ENCODE data around the gene GREM1. TPM values are rescaled to one million over a fixed set of nuclear protein-coding genes. Genes with fewer than 3 reads are reported as not detected.

GREM1 gene
- polyA plus RNA-seq, 12 donors: 0.53 to 5.6 (median 0.92) TPM; not detected in 1

- DNase-seq: no peak
These were observed 13.2 kb downstream of the GREM1 start for GRCh38 chr15:32730677-32731654.

- no peak for DNase-seq
These were observed 14.9 kb downstream of the GREM1 start for GRCh38 chr15:32732574-32733157.

DNA sequence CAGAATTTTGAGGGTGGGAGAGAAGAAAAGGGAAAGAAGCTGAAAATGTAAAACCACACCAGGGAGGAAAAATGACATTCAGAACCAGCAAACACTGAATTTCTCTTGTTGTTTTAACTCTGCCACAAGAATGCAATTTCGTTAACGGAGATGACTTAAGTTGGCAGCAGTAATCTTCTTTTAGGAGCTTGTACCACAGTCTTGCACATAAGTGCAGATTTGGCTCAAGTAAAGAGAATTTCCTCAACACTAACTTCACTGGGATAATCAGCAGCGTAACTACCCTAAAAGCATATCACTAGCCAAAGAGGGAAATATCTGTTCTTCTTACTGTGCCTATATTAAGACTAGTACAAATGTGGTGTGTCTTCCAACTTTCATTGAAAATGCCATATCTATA lies 15.5 kb downstream of the GREM1 start:
- DNase-seq: no peak

DNA sequence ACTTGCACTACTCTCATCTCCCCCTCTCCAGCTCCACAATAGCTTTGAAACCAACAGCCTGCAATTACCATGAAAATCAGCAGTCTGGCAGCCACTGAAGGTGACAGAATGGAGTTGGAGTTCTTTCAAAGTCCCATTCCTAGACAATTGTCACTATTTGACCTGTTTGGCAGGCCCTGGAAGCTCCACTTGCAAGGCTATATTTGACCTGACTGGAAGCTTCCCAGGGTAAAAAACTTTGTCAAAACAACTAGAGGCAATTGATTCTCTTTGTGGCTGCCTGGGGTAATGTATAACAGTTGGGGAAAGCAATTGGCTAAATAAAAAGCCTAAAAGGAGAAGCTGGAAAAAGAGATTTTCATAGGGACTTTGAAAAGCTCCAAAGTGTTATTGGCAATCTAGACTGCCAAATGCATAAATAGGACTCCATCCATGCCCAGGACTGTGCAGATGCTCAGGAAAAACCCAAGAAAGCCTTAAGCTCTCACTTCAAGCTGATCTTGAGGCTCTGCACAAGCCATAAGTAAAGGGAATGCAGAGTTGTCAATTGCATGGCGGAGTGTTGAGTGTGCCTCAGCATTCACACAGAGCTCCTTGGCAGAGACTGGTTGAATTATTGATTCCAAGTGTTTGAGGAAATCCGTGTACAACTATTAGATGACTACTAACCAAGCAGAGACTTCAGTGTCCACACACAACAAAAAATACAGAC lies 18.3 kb downstream of the GREM1 start:
- DNase-seq: no peak

GRCh38 chr15:32736701-32737061 lies 18.9 kb downstream of the GREM1 start:
- DNase-seq: no peak

- no peak for DNase-seq
These were observed 19.5 kb downstream of the GREM1 start for GRCh38 chr15:32737304-32737703.

DNA sequence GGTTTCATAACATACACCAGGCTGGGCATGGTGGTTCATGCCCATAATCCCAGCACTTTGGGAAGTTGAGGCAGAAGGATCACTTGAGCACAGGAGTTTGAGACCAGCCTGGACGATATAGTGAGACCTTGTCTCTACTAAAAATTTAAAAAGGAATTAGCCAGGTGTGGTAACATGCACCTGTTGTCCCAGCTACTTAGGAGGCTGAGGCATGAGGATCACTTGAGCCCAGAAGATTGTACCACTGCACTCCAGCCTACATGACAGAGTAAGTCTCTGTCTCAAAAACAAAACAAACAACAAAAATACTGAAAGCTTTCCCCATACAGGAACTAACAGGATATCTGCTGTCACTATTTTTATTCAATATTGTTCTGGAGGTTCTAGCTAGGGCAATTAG lies 20.9 kb downstream of the GREM1 start:
- DNase-seq: no peak

- no peak for DNase-seq
These were observed 21.8 kb downstream of the GREM1 start for GRCh38 chr15:32739522-32740063.

DNA sequence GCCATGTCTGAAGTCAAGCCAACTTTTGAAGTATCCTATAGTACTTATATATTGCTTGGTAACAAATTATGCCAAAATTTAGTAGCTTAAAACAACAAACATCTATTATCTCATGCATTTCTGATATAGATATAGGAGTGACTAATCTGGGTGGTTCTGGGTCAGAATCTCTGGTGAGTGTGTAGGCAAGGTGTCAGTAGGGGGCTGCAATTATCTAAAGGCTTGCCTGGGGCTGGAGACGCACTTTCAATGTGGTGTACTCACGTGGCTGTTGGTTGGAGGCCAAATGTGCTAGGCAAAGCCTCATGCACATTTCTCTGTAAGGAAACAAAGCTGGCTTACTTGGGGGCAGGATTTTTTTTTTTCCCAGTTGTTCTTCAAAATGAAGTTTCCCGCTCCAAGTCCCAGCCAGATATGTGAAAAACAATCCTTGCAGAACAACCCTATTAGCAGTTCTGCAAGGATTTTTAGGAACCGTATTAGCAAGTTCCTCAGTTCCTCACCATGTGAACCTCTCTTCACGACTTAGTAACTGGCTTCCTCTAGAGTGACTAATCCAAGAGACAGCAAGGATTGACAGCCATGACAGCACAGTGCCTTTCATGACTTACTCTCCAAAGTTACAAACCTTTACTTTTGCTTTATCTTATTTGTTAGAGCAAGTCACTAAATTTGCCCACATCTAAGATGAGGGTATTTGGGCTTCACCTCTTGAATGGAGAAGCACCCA lies 25.8 kb downstream of the GREM1 start:
- DNase-seq: no peak

DNA sequence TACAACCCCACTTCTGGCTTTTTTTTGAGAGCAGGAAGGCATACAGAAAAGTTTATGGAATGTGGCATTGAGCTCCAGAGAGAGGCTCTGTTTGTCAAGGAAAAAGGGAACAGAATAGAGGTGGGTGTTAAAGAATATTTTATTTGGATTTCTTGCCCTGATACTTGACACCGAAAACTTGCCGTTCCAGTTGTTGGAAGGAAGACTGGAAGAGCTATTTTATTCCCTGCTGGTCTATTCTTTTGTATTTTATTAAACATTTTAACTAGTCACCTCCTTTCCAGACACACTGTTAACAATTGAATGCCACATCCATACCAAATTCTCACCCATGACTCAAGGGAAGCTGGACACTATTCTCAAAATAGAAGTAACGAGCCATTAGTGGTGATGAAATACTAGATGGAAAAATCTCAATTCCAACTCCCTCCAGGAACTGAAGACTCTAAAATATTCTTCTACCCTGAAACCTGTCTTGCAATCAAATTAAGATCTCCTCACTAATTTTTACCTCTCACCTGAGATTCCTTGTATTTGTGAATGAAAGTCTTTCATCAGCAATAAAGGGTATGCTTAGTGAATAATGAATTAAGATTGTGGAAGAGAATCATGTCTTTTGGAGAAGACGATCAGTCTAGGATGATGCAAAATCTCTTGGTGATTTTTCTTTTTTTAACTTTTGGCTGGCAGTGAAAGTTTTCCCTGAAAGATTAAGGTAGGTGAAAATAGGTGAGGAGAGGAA lies 28.5 kb downstream of the GREM1 start:
- no peak for DNase-seq

GRCh38 chr15:32747921-32748342 lies 30.1 kb downstream of the GREM1 start:
- DNase-seq: no peak

GRCh38 chr15:32750979-32751378 lies 33.2 kb downstream of the GREM1 start:
- DNase-seq: no peak

- no peak for DNase-seq
These were observed 39.6 kb downstream of the GREM1 start for GRCh38 chr15:32757426-32757825.

DNA sequence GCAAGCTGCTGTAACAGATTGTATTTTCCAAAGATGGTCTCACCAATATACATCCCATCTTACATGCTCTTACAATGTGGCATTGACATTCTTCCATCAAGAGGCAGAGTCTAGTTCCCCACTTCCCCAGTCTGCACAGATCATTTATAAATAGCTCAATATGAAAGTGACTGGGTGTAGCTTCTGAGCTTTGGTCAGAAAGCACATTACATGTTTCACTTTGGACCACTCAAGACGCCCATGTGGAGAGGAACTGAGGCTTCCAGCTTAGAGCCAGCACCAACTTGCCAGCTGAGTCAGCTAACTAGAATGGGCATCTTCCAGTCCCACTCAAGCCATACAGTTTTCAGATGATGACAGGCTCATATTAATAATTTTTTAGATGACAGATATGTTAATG lies 45.5 kb downstream of the GREM1 start:
- no peak for DNase-seq

DNA sequence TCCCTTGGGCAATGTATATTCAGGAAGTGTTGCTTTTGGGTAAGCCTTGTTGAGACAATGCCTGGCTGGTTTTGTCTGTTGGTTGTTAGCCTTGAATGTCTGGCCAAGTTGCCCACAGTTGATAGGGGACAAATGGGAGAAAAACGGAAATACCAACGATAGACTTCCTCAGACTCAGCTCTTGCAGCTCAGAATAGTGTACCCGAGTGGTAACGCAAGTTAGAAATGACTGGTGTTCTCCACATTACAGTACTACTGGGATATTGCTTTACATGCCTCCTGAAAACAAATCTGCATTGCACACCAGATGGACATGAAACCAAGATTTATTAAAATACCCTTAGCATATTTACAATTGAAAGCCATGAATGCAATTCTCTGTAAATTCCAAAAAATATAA lies 47.4 kb downstream of the GREM1 start:
- no peak for DNase-seq

- no peak for DNase-seq
These were observed 48.3 kb downstream of the GREM1 start for GRCh38 chr15:32766101-32766500.

DNA sequence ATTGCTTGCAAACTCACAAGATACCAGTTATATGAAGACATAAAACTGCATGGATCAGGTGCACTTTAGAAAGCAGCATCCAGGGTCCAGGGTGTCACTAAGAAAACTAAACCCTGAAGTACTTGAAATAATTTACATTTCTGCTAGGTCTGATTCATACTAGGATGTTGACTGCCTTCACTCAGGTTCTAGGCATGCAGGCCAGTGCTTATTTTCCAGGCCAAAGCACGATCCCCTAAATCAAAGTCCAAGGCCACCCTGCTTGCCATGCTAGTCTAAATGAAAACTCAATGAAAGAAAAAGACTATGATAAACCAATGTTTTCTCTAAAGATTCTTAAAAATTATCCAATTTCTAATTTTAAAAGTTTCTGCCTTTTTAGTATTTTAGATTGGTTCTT lies 49.4 kb downstream of the GREM1 start:
- no peak for DNase-seq

GRCh38 chr15:32774022-32774421 lies 56.2 kb downstream of the GREM1 start:
- no peak for DNase-seq

GRCh38 chr15:32775103-32775502 lies 57.3 kb downstream of the GREM1 start:
- DNase-seq: no peak

DNA sequence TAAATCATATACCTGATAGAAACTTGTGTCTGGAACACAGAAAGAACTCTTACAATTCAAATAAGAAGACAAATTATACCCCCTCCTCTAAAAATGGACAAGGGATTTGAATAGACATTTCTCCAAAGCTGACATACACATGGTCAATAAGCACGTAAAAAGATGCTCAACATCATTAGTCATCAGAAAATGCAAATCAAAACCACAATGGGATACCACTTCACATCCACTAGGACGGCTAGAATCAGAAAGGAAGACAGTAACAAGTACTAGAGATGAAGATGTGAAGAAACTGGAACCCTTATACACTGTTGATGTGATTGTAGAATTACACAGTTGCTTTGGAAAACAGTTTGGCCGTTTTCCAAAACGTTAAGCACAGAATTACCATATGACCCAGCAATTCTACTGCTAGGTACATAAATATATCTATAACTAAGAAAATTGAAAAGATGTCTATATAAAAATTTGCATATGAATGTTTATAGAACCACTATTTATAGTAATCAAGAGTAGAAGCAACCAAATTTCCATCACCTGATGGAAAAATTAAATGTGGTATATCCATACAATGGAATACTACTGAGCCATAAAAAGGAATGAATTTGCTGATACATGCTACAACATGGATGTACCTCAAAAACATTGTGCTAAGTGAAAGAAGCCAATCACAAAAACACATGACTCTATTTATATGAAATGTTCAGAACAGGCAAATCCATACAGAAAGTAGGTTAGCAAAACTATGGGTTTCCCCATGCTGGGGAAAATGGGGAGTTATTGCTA lies 60.8 kb downstream of the GREM1 start:
- DNase-seq: no peak

Measured in muscle of arm (tissue), 12 donors.